ENCODE data around the gene SOX10.

The SOX10 gene

DNA sequence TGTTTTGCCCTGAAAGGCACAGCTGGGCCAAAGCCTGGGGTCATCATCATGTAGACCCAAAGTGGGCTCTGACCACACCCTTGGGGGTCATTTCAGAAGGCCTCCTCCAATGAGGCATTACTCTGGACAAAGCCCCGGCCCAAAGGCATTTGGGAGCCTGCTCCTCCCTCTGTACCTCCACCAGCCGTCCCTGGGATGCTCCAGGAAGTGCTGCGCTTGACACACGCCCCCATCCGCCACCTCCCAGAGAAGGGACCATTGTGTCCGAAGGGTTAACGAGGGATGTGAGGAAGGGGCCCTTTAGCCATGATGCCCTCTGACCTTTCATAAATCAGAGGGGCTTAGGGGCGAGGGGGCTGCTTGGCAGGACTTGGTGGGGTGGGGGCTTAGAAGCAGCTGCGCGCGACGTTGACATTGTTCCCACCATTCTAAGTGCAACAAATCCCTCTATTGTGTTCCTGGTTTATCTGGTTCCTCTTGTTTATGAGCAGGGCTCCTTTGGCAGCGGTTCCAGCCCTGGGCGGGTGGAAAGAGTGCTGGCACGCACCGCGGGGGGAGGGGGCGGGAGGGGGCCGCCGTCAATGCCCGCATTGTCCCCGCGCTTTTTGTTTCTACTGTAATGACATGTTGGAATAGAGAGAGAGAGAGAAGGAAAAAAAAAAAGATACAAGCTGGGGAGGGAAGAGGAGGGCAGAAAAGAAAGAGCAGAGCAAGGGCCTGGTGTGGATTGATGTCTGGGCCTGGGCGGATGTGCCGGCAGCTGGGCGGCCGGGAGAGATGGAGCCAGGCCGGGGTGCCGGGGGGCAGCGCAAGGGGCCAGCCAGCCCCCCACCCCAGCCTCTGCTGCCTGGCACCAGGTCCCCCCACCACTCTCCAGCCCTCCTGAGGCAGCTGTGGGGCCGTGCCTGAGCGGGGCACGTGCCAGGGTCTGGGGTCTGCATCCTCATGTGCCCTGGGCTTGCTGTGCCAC lies 32.1 kb upstream of the SOX10 start:
- DNase-seq (ENCODE audit: low read depth): no peak

DNA sequence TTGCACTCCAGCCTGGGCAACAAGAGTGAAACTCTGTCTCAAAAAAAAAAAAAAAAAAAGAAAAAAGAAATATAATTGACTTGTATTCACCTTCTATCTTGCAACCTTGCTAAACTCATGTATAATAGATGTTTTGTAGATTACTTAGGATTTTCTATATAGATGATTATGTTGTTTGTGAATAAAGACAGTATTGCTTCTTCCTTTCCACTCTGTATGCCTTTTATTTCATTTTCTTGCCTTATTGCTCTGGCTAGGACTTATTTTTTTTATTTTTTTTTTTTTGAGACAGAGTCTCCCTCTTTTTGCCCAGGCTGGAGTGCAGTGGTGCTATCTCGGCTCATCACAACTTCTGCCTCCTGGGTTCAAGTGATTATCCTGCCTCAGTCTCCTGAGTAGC lies 29.7 kb upstream of the SOX10 start:
- no peak for DNase-seq (ENCODE audit: low read depth)

DNA sequence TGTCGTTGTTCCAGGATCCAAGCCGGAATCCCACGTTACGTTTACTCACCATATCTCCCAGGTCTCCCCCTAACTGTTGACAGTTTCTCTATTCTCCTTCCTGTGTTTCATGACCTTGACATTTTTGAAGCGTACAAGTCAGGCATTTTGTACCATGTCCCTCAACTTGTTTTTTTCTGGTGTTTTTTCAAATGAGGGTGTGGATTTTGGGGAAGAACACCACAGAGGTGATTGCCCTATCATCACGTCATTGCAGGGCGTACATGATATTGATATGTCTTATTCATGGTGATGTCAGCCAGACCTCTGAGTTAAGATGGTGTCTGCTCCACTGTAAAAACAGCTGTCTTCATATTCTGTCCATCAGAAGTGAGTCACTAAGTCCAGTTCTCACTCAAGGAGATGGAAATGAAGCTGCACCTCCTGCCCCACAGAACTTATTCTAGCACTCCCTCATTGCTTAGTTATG lies 28.3 kb upstream of the SOX10 start:
- no peak for DNase-seq (ENCODE audit: low read depth)

DNA sequence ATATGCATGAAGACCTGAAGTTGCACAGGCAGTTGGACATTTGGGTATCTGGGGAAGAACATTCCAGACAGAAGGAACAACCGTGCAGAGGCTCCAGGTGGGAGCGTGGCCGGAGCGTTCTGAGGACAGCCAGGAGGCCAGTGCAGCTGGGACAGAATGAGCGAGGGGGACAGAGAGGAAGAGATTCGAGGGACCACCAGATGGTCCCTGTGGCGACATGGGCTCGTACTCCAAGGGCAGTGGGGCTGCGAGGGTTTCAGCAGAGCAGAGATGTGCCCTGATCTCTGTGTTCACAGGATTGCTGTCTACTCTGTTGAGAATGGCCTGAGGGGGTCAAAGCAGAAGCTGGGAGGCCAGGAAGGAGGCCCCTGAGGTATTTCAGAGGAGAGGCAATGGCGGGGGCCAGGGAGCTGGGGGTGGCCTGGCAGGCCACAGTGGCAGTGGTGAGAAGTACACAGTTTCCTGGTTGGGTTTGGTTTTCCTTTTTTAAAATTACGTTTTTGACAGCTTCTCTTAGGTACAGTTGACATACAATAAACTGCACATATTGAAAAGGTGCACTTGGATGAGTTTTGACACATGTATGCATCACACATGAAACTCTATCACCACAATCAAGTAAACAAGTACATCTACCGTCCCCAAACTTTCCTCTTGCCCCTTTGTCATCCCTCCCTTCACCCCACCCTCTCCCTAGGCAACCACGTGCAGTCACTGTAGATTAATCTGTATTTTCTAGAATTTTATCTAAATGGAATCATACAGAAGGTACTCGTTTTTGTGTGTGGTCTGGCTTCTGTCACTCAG lies 24.8 kb upstream of the SOX10 start:
- no peak for DNase-seq (ENCODE audit: low read depth)

DNA sequence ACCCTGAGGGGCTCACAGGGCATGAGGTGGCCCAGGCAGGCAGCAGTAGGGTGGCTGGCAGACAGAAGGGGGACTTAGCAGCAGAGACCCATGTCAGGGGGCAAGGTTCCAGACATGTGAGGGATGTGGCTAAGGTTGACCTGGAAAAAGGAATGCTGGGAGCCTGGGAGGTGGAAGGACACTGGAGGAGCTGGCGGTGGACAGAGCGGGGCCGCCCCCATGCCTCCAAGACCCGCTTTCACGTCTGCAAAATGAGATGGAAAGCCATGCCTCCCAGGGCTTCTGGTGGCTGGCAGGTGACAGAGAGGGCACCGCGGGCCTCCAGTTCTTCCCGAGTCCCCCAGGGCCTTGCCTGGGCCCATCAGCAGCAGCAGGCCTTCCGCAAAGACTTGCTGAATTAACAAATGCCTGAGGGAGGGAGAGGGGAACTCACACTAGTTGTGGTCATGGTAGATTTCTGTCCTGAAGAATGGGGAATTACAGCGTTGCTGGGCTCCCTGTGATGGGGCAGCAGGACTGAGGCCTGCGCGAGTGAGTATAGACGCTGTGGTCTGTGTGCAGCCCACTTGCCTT lies 23.1 kb upstream of the SOX10 start:
- DNase-seq (ENCODE audit: low read depth): no peak

DNA sequence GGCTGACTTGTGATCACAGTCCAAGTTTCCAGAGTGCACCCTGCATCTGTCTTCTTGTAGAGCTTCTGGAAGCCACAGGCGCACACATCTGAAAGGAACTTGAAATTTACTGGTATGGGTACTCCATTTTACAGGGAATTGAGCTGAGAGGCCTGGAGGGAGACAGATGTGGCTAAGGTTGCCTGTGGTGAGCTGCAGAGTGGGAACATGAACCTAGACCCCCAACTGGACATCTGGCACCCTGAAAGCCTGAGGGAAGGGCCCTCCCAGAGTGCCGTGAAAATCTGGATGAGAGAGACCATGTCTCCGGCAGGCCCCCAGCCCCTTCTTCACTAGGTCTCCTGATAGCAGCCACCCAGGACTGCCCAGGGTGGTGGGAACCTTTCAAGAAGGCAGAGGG lies 22.6 kb upstream of the SOX10 start:
- DNase-seq (ENCODE audit: low read depth): no peak

DNA sequence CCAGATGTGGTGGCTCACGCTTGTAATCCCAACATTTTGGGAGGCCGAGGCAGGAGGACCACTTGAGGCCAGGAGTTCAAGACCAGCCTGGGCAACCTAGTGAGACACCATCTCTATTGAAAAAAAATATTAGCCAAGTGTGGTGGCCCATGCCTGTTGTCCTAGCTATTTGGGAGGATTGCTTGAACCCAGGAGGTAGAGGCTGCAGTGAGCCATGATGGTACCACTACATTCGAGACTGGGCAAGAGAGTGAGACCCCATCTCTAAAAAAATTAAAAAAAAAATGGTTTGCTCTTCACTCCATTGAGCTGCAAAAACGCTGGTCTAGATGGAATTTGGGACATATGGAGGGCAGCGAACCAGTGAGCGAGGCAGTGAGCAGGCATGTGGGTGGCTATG lies 21.6 kb upstream of the SOX10 start:
- DNase-seq (ENCODE audit: low read depth): no peak

DNA sequence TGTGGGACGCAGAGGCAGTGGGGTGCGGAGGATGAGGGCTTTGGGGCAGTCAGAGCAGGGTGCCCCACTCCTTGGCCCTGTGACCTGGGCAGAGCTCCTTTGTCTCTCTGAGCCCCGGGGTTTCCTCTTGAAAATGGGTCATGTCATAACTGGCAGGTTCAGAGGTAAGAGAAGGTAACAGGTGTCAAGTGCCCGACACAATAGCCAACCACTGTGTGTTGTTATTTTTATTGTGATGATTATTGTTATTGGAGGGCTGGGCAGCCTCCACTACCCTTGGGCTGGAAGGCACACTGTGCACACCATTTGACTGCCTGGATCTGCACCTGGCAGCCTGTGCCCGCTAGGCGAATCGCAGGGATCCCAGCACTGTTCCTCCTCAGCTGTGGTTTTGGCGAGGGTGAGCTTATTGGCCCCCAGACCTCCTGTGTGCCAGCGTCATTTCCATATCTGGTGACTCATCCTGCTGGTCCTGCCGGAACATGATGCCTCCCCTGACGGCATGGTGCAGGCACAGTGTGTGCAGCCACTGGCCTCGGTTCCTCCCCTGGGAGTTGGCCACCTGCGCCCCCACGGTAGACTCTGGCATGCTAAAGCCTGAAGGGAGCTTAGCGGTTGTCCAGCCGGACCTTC lies 15.4 kb upstream of the SOX10 start:
- no peak for DNase-seq (ENCODE audit: low read depth)

DNA sequence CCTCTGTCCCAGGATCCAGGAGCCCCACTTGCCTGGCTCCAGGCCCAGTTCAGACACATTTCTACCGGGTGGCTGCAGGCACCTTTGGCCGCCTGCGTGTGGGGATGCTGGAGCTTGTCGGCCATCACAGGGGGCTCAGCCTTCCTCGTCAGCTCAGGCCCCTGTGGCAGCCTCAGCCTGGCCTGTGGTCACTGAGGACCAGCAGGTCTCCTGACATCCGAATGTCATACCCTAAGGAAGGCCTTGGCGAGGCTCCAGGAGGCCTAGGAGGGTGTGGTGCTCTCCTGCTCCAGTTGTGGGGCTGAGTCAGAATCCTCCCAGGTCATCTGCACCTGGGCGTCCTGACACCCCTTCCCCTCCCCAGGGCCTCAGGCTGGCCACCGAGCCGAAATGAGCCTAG lies 14.9 kb upstream of the SOX10 start:
- no peak for DNase-seq (ENCODE audit: low read depth)

DNA sequence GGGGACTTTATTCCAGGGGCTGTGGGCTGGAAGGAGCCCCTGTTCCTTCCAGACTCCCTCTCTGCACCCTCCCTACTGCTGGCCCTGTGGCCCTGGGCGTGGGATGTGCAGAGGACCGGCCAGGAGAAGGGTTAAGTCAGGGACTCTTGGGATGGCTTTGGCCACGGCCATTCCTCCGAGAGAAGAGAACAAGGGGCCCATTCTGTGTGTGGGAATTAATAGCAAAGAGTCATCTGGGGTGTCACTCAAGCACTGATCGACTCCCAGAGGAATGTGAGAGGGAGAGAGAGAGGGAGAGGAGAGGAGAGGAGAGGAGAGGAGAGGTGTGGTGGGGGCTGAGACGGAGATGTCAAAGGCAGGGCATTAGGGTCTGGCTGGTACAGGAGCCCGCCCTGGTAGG lies 14.2 kb upstream of the SOX10 start:
- DNase-seq (ENCODE audit: low read depth): no peak

DNA sequence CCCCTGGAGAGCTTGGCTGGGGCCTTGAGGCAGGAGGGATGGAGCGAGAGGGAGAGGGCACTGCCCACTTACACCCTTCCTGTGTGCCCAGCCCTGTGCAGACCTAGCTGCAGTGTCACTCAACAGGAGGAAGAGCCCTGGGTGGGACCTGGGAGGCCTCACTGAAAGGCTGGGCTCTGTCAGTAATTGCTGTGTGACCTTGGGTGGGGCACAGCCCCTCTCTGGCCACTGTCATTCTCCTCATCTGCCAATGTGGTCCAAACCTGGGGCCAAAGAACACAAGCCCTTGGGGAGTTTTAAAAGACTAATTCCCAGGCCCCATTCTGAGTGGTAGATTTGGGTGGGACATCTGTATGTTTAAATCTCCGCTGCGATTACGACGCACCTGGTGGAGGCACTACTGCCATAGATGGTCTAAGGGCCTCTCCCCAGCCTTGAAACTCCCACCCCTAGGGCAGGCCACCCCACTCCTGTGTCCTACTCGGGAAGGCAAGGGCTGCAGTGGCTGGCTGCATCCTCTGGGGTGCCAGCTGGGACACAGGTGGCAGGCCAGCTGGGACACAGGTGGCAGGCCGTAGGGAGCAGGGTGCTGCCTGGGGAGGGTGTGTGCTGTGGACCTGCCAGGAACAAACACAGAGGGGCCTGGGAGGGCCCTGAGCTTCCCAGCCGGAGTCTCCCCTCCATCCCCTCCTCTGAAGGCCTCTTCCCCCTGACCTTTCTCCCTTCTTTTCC lies 12.3 kb upstream of the SOX10 start:
- DNase-seq (ENCODE audit: low read depth): no peak

DNA sequence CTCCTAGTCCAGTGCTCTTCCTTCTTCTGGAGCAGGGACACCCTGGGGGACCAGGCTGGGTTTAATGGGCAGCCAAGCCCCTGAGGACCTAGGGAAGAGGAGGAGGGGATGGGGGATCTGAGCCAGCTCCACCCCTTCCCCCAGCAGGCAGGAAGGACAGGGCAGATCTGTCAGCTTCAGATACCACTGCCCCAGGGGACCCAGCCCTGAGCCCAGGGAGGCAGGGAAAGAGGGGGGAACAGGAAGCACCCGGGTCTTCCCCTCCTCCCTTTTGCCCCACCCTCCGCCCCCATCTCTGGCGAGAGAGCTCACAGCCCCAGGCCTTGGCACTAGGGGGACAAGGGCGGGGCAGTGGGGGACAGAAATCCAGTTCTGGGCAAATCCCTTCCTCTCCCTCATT lies 11.7 kb upstream of the SOX10 start:
- no peak for DNase-seq (ENCODE audit: low read depth)

DNA sequence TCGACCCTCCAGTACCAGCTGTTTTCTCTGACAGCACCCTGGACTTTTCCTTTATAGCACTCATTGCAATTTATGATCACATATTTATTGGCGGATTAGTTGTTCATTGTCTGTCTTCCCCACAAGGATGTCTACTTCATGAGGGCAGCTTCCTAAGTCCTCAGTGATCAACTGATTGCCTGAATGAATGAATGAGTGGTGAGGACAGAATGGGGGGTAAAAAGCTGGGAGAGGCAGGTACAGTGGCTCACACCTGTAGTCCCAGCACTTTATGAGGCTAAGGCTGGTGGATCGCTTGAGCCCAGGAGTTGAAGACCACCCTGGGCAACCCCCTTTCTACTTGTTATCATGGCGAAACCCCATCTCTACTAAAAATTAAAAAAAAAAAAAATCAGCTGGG lies 11.1 kb upstream of the SOX10 start:
- no peak for DNase-seq (ENCODE audit: low read depth)

DNA sequence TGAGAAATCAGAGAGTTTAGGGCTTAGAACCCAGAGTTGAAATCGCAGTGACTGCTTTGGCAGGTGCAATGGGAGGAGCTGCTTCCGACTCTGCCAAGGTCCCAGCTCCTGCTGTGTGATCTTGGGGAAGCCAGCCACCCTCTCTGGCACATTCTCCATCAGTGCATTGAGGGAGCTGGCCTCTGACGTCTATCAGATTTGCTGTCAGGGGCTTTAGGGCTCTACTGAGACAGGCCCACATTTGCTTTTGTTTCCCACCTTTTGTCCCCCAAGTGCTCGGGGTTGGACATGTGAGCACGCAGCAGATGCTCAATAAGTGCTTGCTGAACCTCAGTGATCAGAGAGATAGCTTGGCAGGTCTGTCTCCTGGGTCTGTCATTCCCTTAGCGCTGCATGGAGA lies 10.6 kb upstream of the SOX10 start:
- no peak for DNase-seq (ENCODE audit: low read depth)

DNA sequence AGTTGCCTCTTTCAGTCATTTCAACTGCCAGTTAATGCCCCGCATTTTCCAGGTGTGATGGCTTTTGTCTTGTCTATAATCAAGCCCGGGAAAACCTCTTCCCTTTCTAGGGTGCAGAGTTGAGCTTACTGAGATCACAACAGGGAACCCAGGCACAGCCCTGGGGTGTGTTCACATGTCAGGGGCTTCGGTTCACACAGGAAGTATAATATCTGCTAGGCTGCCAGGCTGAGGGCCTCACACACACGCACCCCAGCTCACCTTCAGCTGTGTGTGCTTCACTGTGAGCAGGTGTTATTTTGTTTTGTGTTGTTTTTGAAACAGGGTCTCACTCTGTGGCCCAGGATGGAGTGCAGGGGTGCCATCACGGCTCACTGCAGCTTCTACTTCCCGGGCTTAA lies 9.7 kb upstream of the SOX10 start:
- DNase-seq (ENCODE audit: low read depth): no peak

DNA sequence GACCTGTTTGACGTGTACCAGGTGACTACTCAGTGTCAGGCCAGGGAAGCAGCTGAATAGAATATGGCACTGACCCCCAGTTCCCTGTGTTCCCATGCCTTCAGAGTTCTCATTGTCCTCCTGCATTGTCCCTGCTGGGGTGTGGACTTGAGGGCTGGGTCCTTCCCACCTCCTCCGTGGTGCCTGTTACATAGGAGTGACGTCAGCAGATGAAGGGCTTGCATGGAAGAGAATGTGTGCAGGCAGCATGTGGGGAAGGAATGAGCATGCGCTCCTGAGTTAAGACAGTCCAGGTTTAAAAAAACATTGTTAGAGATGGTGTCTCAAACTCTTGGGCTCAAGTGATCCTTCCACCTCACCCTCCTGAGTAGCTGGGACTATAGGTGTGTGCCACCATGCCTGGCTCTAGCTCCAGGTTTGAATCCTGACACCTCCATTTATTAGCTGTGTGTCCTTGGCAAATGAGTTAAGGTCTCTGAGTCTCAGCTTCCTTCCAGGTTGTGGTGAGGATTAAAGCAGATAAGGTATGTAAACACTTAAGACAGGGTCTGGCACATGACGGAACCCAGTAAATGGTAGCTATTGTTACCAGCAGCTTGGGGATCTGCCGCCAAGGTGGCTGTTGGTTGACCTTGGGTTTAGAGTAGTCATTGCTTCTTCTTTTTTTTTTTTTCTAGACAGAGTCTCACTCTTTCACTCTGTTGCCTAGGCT lies 7.5 kb upstream of the SOX10 start:
- DNase-seq (ENCODE audit: low read depth): no peak

DNA sequence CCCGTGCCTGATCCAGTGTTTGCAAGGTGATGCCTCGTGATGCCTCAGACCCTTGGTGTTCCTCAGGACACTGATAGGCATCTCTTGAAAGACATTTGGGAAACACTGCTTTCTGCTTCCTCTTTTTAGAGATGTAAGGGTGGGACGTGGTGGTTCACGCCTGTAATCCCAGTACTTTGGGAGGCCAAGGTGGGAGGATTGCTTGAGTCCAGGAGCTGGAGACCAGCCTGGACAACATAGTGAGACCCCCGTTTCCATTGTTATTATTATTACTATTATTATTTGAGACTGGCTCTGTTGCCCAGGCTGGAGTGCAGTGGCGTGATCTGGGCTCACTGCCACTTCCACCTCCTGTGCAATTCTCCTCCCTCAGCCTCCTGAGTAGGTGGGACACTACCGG lies 6.5 kb upstream of the SOX10 start:
- no peak for DNase-seq (ENCODE audit: low read depth)

DNA sequence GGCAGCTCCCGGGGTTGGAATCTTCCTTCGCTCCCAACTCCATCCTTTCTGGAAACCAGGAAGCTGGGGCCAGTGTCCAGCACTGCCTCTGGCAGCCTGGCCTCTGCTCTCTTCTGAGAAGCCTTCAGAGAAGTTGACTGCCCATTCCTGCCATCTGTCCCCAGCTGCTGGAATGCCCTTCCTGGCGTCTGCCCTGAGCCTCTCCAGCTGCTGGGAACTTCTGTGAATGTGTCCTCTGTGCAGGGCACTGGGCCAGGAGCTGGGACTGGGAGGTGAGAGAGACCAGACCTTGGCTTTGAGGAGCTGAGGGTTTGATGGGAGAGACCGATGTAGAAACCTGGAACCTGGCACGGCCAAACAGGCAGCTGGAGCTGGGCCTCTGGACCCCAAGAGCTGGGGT lies 5.9 kb upstream of the SOX10 start:
- no peak for DNase-seq (ENCODE audit: low read depth)

DNA sequence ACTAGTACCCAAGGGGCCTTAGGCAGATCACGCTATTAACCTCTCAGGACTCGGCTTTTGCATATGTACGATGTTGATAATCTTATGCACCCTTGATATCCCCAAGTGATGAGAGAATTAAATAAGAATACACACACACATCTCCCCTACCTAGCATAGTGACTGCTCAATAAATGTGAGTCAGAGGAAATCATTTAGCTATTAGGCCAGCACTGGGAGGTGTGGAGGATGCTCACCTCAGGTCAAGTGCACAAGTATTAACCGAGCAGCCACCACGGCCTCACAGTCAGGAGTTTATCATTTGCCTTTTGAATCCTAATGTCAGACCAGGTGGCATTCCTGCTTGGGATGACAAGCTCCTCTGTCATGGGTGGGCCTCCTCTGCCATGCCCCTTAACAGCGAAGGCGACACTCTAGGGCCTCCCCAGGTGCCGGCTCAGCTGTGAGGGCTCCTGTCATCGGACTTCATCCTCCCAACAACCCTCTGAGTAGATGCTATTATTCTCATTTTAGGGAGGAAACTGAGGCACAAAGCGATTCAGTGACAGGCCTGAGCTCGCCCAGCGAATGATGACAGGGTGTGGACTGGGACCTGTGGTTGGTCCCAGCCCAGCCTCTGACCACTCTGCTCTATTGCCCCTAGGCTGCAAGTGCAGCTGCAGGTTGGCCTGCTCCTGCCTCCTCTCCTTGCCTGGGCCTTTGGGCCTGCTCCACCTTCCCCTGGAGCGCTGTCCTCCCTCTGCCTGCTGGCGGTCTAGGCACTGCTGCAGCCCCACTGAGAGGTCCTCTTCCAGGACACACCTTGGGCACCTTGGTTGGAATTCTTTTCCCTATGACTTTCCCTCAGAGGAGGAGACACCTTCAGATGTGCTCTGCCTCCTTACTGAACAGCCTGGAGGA lies 5.0 kb upstream of the SOX10 start:
- DNase-seq (ENCODE audit: low read depth): no peak

DNA sequence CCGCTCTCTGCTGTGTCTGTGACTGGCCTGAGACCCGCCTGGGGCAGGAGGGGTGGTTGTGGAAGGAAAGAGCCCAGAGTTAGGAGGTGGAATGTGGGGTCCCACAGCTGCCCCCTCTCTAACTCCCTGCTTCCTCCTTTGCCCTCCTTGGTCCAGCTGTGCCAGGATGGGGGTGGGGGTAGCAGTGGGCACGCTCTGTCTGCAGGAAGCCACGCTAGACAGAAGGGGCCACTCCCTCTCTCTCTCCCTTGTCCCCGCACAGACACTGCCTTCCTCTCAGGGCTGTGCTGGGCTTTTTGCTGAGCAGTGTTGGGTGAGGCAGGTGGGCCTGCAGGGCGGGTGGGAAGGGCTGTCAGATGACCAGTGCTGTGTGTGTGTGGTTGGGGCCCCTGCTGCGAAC lies 2.0 kb upstream of the SOX10 start:
- DNase-seq (ENCODE audit: low read depth): no peak
